Tibial artery (tissue), 4 donors: Measurements from ENCODE around the gene TRPM3.

Experiments
- DNase-seq, 2 donors: peaks; one replicate each; pipeline ENCODE4 v3.0.0-alpha.2; 2019
- H3K27ac ChIP-seq, 2 donors: fragments of 200-600 bp; sonication (generic) in 1 of 2; 1 replicate in 1 of 2; 2 replicates in 1 of 2; pipeline ENCODE4 v1.5.1; 2018 to 2019; ENCODE audit warnings: mild to moderate bottlenecking in 1 of 2
- H3K27me3 ChIP-seq, 2 donors: fragments of 200-600 bp; sonication (generic) in 1 of 2; one replicate each; pipeline versions ENCODE4 v1.5.1 to v1.6.0; 2016 to 2019
- H3K36me3 ChIP-seq, 3 donors: fragments of 200-600 bp; sonication (generic) in 2 of 3; one replicate each; pipeline ENCODE4 v1.5.1; 2016 to 2019; ENCODE audit warnings: mild to moderate bottlenecking in 2 of 3
- H3K4me1 ChIP-seq, 4 donors: fragments of 200-600 bp; sonication (generic) in 2 of 4; 1 replicate in 3 of 4; 2 replicates in 1 of 4; pipeline ENCODE4 v1.5.1; 2016 to 2019
- H3K4me3 ChIP-seq, 2 donors: fragments of 200-600 bp; sonication (generic) in 1 of 2; 1 replicate in 1 of 2; 2 replicates in 1 of 2; pipeline ENCODE4 v1.5.1; 2018 to 2019; ENCODE audit warnings: mild to moderate bottlenecking in 2 of 2
- H3K9me3 ChIP-seq, 3 donors: fragments of 200-600 bp; sonication (generic) in 1 of 3; one replicate each; pipeline ENCODE4 v1.5.1; 2016 to 2019
- intact Hi-C: fragments of 100-400 bp; cut with DNase I; formaldehyde crosslinking; loops from one replicate; pipeline ENCODE4 v1.15.0; 2023; ENCODE audit warnings: low total_unique reads
- TF ChIP-seq, protein P1 (sequence below), 2 experiments: fragments of 200-600 bp in 1 of 2; fragments of 450-650 bp in 1 of 2; IDR thresholded peaks; one replicate each; pipeline ENCODE4 v1.5.1; 2017 to 2019; ENCODE audit warnings: antibody characterized with exemption in 2 of 2, mild to moderate bottlenecking in 1 of 2, moderate library complexity in 1 of 2

Gene TRPM3

DNA sequence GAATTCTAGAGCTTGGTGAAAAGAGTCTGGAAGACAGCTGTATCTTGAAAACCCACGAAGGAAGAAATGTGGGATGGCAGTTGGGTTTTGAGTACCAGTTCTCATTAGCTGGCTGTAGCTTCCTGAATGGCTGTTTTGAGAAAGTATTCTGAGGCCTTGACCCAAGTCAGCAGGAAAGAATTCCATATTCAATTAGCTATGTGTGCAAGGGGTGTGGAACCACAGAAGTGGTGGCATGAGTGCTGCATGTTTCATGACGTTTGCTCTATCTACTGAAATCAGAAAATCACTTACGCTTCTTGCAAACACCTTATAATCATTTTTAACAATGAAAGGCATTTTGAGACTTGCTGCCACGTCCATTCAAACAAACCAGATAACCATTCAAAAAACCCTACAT lies 69.1 kb downstream of the TRPM3 start:
- Histone ChIP-seq H3K4me3 (no peak overlapping the region), H3K9me3 (no peaks in the 10 kb centered on the region), H3K27me3 (no peaks in the 10 kb centered on the region), H3K27ac (no peak overlapping the region), H3K36me3 (no peaks in the 10 kb centered on the region), H3K4me1 (no peaks in the 10 kb centered on the region)
- intact Hi-C loops, result no loop called here
- TF ChIP-seq, protein P1, sequence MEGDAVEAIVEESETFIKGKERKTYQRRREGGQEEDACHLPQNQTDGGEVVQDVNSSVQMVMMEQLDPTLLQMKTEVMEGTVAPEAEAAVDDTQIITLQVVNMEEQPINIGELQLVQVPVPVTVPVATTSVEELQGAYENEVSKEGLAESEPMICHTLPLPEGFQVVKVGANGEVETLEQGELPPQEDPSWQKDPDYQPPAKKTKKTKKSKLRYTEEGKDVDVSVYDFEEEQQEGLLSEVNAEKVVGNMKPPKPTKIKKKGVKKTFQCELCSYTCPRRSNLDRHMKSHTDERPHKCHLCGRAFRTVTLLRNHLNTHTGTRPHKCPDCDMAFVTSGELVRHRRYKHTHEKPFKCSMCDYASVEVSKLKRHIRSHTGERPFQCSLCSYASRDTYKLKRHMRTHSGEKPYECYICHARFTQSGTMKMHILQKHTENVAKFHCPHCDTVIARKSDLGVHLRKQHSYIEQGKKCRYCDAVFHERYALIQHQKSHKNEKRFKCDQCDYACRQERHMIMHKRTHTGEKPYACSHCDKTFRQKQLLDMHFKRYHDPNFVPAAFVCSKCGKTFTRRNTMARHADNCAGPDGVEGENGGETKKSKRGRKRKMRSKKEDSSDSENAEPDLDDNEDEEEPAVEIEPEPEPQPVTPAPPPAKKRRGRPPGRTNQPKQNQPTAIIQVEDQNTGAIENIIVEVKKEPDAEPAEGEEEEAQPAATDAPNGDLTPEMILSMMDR (IDR thresholded peaks at IDR 0.05), result no peak
- no peak for DNase-seq

DNA sequence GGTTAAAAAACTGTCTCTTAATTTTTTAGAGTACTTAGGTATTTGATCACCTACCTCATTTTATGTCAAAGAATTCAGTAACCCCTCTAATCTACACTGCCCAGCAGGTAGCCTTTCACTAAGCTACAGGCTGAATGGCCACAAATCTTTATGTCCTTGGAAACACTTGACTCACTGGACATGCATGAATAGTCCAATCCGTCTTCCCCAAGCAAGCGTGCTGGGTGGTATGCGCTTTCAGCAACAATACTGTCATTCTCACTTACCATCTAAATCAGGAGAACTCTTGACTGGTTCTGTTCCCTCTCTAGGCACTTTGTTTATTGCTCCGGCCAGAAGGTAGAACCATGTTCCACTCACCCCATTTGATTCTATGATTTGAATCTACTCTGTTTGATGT lies 73.1 kb downstream of the TRPM3 start:
- Histone ChIP-seq H3K4me1 (no peaks in the 10 kb centered on the region), H3K27me3 (no peaks in the 10 kb centered on the region), H3K27ac (no peak overlapping the region), H3K36me3 (no peaks in the 10 kb centered on the region), H3K4me3 (no peak overlapping the region), H3K9me3 (no peaks in the 10 kb centered on the region)
- intact Hi-C loops, result no loop called here
- DNase-seq, result no peak
- TF ChIP-seq, protein P1 (IDR thresholded peaks at IDR 0.05), result no peak

DNA sequence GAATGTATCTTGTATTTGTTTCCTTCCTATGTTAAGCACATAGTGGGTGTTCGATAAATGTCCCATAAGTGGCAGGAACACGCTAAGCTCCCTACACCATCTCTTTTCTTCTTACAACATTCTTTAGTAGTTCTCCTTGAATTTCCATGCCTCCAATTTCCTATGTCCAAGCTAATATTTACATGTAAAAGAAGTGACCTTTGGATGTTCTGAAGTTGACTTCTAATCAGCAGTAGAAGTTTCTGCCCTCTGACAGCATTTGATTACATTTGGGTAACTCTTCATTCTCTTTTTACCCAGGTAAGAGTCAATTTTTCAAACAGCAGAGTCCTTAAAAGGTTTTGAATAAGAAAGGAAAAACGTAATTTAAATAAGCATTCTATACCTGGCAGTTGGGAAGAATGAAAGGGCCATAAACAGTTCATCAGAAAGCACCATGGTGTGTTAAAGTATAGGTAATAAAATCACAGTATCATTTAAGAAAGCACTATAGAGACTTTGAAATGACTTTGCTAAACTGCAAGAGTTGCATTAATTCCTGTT lies 78.9 kb downstream of the TRPM3 start:
- intact Hi-C loops, result no loop called here
- Histone ChIP-seq H3K4me3 (no peak overlapping the region), H3K27ac (no peak overlapping the region), H3K27me3 (no peaks in the 10 kb centered on the region), H3K9me3 (no peaks in the 10 kb centered on the region), H3K36me3 (no peaks in the 10 kb centered on the region), H3K4me1 (no peaks in the 10 kb centered on the region)
- DNase-seq, result no peak
- TF ChIP-seq, protein P1 (IDR thresholded peaks at IDR 0.05), result no peak

DNA sequence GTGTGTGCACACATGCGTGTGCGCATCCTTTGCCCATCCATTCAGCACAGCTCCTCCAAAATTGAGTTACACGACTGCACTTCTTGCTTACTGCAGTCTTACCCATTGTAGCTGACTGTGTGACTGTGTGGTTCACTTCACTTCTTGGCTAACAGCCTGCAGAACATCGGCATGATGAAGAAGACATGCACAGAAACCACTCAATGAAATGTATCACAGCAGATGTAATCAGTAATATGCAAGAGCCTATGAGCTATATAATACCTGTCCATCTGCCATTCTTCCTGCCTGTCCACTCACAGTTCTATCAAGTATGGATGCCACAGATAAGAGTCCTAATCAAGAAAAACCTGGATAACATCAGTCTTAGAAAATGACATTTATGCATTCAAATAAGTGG lies 83.9 kb downstream of the TRPM3 start:
- DNase-seq, result no peak
- H3K36me3 ChIP-seq, result no peaks in the 10 kb centered on the region
- no peaks in the 10 kb centered on the region for H3K27me3 ChIP-seq
- no peak overlapping the region for H3K4me3 ChIP-seq
- TF ChIP-seq, protein P1 (IDR thresholded peaks at IDR 0.05), result no peak
- no peak overlapping the region for H3K27ac ChIP-seq
- intact Hi-C loops, result no loop called here
- no peaks in the 10 kb centered on the region for H3K9me3 ChIP-seq
- no peaks in the 10 kb centered on the region for H3K4me1 ChIP-seq

DNA sequence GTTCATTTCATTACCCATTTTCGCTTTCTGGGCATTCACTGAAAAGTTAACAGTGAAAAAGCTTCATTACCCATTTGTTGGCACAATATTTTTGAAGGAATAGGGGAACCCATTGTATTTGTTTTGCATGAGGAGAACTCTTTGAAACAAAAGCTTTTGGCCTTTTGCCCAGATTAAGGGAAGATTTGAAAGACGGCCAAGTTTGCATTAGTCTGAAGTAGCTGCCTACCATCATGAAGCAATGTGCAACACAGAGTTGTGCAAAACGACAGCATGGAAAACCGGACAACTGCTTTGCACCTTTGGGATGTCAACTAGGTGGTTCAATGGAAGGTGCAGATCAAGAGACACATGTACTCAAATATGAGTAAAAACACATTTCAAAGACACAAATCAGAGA lies 84.9 kb downstream of the TRPM3 start:
- no peak for DNase-seq
- Histone ChIP-seq H3K4me3 (no peak overlapping the region), H3K4me1 (no peaks in the 10 kb centered on the region), H3K27me3 (no peaks in the 10 kb centered on the region), H3K27ac (no peak overlapping the region), H3K9me3 (no peaks in the 10 kb centered on the region), H3K36me3 (no peaks in the 10 kb centered on the region)
- TF ChIP-seq, protein P1 (IDR thresholded peaks at IDR 0.05), result no peak
- intact Hi-C loops, result no loop called here

DNA sequence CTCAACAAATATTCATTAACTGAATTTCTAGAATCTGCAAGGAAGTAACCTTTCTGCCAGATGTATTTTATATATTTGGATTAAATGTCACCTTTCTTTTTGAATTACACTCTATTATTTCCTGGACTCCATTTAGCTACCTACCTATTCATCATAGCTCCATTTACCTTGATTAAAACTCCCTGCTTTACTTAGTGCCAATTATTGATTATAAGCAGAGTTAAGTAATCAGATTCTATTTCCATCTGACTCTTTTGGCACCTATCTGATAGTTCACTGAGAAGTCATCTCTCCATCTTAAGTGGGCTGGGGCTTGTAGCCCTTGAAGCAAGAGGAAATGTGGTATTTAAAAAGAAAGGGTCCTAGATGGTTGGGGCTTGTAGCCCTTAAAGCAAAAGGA lies 88.6 kb downstream of the TRPM3 start:
- no peak overlapping the region for H3K27ac ChIP-seq
- no peaks in the 10 kb centered on the region for H3K27me3 ChIP-seq
- H3K4me3 ChIP-seq, result no peak overlapping the region
- no peak for DNase-seq
- H3K36me3 ChIP-seq, result no peaks in the 10 kb centered on the region
- H3K9me3 ChIP-seq, result no peaks in the 10 kb centered on the region
- intact Hi-C loops, result no loop called here
- H3K4me1 ChIP-seq, result no peaks in the 10 kb centered on the region
- TF ChIP-seq, protein P1 (IDR thresholded peaks at IDR 0.05), result no peak
